Fibroblast of skin of back (primary cell): ENCODE data around the gene MICAL3.
"Not testable (repeated sequence)": the region's sequence is repeated elsewhere in the genome, so short reads cannot be mapped to it uniquely, and the experiment has no call there.

Experiments
- DNase-seq: peaks from one replicate; pipeline ENCODE4 v3.0.0-alpha.2; 2013

Gene MICAL3

DNA sequence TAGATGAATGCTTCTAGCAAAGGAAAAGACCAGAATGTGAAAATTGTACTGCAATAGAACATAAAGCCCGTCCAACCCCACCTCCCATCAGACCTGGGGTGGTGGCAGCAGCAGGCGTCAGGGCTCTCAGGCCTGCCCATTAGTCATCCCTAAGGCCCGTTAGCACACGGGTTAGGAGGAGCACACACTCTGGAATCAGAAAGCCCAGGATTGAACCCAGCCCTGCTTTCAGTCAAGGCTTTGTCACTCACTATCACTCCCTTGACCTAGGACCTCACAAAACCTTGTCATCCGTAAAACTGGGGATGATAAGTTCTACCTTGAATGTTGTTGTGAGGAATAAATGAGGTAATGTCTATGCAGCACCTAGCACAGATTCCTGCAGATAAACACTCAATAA, 26.9 kb downstream of the MICAL3 start:
- peak; percentile 41 for DNase-seq

DNA sequence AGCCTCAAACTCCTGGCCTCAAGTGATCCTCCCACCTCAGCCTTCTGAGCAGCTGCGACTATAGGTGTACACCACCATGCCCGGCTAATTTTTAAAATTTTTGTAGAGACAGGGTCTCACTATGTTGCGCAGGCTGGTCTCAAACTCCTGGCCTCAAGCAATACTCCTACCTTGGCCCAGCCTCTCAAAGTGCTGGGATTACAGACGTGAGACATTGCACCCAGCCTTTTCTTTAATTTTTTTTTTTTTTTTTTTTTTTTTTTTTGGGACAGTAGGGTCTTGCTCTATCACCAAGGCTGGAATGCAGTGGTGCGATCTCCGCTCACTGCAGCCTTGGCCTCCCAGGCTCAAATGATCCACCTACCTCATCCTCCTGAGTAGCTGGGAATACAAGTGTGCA, 29.1 kb downstream of the MICAL3 start:
- not testable (repeated sequence) for DNase-seq

- no peak for DNase-seq
Measured at GRCh38 chr22:17994424-17995108, 29.8 kb downstream of the MICAL3 start.

DNA sequence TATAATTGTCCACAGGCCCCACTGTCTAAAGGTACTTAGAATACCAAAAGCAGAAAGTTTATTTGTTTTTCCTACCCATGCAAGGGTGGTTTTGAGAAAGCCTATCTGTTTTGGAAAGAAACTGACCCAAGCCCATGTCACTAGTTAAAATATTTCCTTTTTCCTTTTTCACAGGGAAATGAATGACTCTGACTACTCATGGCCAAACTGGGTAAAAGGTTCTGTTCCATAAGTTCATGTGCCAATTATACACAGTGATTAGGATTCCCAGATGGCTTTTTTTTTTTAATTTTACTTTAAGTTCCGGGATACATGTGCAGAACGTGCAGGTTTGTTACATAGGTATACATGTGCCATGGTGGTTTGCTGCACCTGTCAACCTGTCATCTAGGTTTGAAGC, 31.4 kb downstream of the MICAL3 start:
- not testable (repeated sequence) for DNase-seq

DNA sequence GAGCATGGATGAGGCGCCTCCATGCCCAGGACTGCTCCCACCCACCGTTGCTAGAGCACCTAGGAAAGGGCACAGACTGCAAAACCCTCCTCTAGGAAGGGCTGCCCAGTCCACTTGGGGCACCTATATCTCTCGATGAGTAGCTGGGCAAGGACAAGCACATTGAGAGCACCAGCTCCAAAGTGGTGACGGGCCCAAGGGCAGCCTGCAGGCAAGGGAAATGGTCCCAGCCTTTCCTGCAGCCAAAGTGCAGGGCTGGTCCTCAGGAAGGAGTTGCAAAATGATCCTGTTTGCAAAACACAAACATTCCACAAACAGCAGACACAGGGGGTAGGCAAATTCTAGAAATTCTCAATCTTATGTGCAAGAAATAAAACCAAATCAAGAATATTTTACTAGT, 32.4 kb downstream of the MICAL3 start:
- DNase-seq: not testable (repeated sequence)

DNA sequence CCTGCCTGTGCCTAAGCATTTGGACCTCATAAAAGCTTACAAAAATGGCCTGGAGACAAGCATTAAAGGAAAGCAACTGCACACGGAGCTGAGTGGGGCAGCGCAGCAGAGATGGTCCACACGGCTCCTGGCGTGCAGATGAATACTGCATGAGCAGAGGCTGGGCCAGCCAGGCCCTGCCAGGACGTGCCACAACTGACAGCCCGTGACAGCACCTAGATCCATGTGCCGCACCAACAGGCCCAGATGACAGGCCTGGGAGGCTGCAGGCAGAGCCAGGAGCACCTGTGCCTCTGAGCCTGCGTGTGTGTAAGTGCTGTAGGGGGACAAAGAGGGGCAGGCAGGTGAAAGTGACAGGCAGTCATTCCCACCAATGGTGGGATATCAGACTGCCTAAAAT, 33.4 kb downstream of the MICAL3 start:
- no peak for DNase-seq

DNA sequence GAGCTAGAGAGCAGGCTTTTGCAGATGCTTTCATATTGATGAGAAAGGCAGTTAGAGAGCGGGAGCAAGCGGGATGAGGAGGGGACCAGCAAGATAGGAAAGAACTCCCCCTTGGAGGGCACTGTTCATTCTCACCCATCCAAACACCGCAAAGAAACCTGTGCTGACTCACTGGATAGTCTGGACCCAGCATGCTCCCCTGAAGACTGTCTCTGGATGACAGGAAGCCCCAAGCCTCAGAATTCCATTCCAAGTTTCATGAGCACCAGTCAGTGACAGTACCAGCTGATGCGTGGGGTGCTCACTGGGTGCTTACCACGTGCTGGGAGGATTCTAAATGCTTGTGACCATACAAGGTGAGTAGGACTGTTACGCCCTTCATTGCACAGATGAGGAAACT, 34.2 kb downstream of the MICAL3 start:
- DNase-seq: peak; percentile 48

- DNase-seq: no peak
Measured at GRCh38 chr22:17988800-17989513, 35.4 kb downstream of the MICAL3 start.

DNA sequence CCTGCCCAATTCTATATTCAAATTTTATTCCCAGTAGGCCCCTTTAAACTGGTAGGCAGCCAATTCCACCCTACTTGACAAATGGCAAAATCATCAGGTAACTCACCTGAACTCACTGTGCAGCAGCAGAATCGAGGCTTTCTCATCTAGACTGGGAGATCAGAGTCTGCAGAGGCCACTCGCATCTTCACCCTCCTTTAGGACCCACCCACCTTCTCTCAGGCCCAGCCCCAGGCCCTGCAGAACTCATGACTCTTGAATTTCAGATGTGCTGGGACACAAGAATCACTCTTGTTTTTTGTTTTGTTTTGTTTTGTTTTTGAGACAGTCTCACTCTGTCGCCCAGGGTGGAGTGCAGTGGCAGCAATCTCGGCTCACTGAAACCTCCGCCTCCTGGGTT, 38.8 kb downstream of the MICAL3 start:
- DNase-seq: no peak

- not testable (repeated sequence) for DNase-seq
Measured at GRCh38 chr22:17985071-17985470, 39.3 kb downstream of the MICAL3 start.

DNA sequence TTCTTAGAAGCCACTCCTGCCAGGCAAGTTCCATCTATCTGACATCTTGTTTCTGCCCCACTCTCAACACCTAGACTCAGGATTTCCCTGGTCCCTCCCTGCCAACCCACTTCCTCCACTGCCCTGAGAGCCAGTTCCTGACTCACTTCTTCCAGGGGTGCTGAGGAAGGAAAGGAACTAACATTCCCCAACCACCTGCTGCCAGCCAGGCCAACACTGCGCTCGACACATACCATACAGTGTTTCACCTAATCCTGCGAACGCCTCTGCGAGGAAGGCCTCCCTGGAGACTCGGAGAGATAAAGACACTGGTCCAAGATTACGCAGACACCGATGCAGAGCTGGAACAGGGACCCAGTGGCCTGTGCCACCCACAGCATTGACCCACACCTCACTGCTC, 40.2 kb downstream of the MICAL3 start:
- DNase-seq: no peak

DNA sequence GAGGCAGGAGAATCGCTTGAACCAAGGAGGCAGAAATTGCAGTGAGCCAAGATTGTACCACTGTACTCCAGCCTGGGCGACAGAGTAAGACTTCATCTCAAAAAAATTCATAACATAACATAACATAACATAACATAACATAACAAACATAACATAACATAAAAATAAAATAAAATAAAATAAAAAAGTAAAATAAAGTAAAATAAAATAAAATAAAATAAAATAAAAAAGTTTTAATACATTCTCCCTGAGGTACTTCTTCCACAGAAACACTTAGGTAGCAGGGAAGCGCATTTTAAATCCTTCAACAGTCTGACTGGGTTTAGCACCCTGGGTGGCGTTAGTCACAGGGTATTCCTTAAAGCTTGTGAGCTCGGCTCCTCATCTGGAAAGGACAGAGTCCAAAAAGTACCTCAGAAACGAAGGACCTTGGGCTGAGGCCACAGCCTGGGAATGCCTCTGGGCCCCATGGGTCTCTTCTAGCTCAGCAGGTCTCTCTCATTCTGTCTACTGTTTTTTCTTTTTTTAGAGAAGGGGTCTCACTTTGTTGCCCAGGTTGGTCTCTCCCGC, 41.7 kb downstream of the MICAL3 start:
- DNase-seq: peak; percentile 67

DNA sequence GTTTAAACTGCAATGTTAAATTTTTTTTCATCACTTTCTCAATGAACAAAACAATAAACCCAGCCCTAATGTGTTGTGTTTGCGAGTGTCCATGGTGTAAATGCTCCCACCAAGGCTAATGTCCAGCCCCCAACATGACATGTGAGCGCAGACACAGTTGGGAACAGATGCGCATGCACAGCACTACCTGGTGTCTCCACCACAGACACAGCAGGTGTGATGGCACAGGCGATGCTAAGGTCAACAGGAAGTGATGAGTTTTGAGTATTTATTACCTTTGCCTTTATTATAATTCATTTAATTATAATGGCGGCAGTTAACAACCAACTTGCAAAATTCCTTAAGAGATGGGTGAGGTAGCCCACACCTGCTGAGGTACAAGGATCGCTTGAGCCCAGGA, 42.9 kb downstream of the MICAL3 start:
- no peak for DNase-seq

GRCh38 chr22:17980638-17981051, 43.7 kb downstream of the MICAL3 start:
- no peak for DNase-seq

- no peak for DNase-seq
Measured at GRCh38 chr22:17980015-17980590, 44.3 kb downstream of the MICAL3 start.

GRCh38 chr22:17978027-17978426, 46.3 kb downstream of the MICAL3 start:
- DNase-seq: no peak

DNA sequence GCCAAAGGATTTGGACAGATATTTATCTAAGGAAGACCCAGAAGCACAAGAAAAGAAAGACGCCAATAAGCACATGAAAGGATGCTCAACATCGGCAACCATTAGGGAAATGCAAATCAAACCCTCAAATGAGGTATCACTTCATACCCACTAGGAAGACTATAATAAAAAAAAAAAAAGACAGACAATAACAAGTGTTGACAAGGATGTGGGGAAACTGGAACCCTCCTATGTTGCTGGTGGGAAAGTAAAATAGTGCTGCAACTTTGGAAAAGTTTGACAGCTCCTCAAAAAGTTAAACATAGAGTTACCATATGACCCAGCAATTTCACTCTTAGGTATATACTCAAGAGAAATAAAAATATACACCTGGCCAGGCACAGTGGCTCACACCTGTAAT, 47.0 kb downstream of the MICAL3 start:
- no peak for DNase-seq

DNA sequence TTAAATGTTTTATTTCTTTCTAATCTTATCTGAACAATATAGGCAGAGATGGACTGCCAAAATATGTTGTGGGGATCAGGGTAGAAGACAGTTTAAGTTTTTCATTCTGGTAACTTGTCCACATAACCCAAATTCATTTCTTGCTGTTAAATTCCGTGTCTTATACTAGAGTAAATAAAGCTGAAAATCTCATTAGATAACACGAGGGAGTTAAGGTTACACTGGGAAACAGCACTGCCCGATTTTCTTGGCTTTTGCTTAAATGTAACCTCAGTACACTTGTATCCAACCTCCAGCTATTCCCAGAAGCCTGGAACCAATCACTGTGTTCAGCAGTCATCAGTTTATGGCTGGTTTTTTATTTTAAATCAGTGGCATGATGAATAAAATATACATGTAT, 48.2 kb downstream of the MICAL3 start:
- no peak for DNase-seq

GRCh38 chr22:17974703-17975372, 49.5 kb downstream of the MICAL3 start:
- no peak for DNase-seq

DNA sequence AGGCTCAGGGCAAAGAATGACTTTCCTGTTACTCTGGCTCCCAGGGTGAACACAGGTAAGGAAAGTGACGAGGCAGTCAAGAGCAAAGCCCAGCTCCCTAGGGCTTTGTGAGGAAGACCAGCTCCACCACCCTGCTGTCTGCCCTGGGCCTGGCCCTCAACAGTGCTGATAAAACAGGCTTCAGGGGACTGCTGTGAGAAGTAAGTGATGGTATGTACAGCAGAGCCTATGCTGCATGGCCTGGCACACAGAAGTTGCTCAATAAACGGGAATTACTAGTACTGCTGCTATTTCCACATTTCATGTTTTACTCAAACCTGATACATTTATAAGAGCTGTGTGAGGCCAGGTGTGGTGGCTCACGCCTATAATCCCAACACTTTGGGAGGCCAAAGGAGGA, 50.3 kb downstream of the MICAL3 start:
- no peak for DNase-seq

- no peak for DNase-seq
Measured at GRCh38 chr22:17973217-17973616, 51.1 kb downstream of the MICAL3 start.

DNA sequence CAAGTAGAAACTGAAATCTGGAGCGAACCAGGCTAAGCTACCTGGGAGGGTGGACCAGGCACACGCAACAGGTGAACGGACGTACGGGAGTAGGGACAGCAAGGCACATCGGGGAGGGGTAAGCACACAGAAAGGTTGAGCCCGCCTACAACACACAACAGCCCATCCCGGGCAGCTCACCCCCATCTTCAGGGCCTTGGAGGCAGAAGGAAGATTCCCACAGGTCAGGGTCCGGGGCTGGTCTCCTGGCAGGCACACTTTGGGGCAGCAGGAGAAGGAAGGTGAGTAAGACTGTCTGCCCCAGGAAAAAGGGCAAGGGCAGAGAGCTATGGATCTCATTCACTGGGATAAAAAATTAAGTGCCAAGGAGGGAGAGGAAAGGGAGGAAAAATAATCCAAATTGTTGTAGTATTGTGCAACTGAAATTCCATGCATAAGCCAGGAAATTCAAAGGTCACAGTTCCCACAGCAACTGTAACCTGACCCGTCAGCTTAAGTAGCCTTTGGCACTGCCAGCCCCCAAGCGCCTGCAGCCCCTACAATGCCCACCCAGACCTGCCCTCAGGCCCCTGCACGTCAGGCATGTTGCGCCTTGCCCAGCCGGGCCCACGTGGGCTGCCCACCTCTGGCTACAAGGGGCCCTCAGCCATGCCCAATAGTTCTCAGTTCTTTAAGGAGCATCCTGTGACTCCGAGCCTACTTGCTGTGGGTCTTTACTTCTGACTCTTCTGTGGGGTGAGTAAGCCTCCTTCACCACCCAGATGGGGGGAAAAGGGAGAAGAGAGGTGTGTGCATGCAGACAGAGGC, 51.8 kb downstream of the MICAL3 start:
- DNase-seq: peak; percentile 76
